ENCODE measurements around the gene JUN. TPM values are rescaled to one million over a fixed set of nuclear protein-coding genes. Genes with fewer than 3 reads are reported as not detected.

Gene JUN
- total RNA-seq, 1 donor, result 55.0 TPM

GRCh38 chr1:58754683-58755467 is 29.0 kb downstream of the JUN start:
- H3K4me3 ChIP-seq (ENCODE audit: low read depth, low read length), result peak overlapping the region; percentile 1
- no peak for DNase-seq (ENCODE audit: low read depth)
- no peak for TF ChIP-seq CTCF (IDR thresholded peaks at IDR 0.05; ENCODE audit: insufficient read depth, low read length)

GRCh38 chr1:58754073-58754613 is 29.7 kb downstream of the JUN start:
- H3K4me3 ChIP-seq (ENCODE audit: low read depth, low read length), result no peak overlapping the region
- DNase-seq (ENCODE audit: low read depth), result no peak
- TF ChIP-seq CTCF (IDR thresholded peaks at IDR 0.05; ENCODE audit: insufficient read depth, low read length), result no peak

- DNase-seq (ENCODE audit: low read depth), result no peak
- no peak for TF ChIP-seq CTCF (IDR thresholded peaks at IDR 0.05; ENCODE audit: insufficient read depth, low read length)
- no peak overlapping the region for H3K4me3 ChIP-seq (ENCODE audit: low read depth, low read length)
Measured at GRCh38 chr1:58753431-58753866, 30.4 kb downstream of the JUN start.

GRCh38 chr1:58749646-58750045 is 34.2 kb downstream of the JUN start:
- no peak for TF ChIP-seq CTCF (IDR thresholded peaks at IDR 0.05; ENCODE audit: insufficient read depth, low read length)
- DNase-seq (ENCODE audit: low read depth), result no peak
- H3K4me3 ChIP-seq (ENCODE audit: low read depth, low read length), result no peak overlapping the region

- DNase-seq (ENCODE audit: low read depth), result no peak
- no peak for TF ChIP-seq CTCF (IDR thresholded peaks at IDR 0.05; ENCODE audit: insufficient read depth, low read length)
Measured at GRCh38 chr1:58748666-58749065, 35.2 kb downstream of the JUN start.

GRCh38 chr1:58746757-58747156 is 37.1 kb downstream of the JUN start:
- TF ChIP-seq CTCF (IDR thresholded peaks at IDR 0.05; ENCODE audit: insufficient read depth, low read length), result no peak

More at GRCh38 chr1:58748666-58749065, 35.2 kb downstream of the JUN start:
- H3K4me3 ChIP-seq (ENCODE audit: low read depth, low read length), result no peak overlapping the region

More at GRCh38 chr1:58746757-58747156, 37.1 kb downstream of the JUN start:
- DNase-seq (ENCODE audit: low read depth), result no peak
- no peak overlapping the region for H3K4me3 ChIP-seq (ENCODE audit: low read depth, low read length)
